Measurements from ENCODE around the gene PROKR1.

The PROKR1 gene

DNA sequence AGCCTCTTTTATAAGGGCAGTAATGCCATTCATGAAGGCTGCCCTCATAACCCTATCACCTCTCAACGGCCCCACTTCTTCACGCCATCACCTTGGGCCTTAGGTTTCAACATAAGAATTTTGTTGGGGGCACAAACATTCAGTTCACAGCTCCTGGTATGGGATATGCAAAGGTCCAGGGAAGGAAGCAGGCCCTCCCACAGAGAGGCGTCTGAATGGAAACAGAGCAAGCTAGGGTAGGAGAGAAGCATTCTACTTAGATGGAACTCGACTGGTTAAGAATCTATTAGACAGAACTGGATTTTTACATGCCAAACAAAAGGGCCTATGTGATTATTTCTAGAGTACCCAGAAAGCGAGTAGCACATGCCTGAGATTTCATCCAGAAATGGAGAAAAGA, 42.8 kb downstream of the PROKR1 start:
- TF ChIP-seq RAD21 (IDR thresholded peaks at IDR 0.05; ENCODE audit: low read depth) (no peak), FOXM1 (IDR thresholded peaks at IDR 0.05; ENCODE audit: borderline replicate concordance, low read depth) (no peak), CEBPB (IDR thresholded peaks at IDR 0.05) (no peak), TEAD4 (IDR thresholded peaks at IDR 0.05) (no peak), ZBTB7A (IDR thresholded peaks at IDR 0.05; ENCODE audit: low read depth) (no peak), EP300 (IDR thresholded peaks at IDR 0.05; ENCODE audit: borderline replicate concordance) (no peak), YY1 (IDR thresholded peaks at IDR 0.05; ENCODE audit: low read depth) (no peak), TAF1 (IDR thresholded peaks at IDR 0.05; ENCODE audit: low read depth) (no peak), CREB1 (IDR thresholded peaks at IDR 0.05; ENCODE audit: low read depth) (no peak), NFIC (IDR thresholded peaks at IDR 0.05) (no peak), TCF12 (IDR thresholded peaks at IDR 0.05; ENCODE audit: low read depth) (no peak), REST (IDR thresholded peaks at IDR 0.05; ENCODE audit: low read depth) (no peak), EGR1 (IDR thresholded peaks at IDR 0.05) (no peak)
- TF ChIP-seq, protein P1, sequence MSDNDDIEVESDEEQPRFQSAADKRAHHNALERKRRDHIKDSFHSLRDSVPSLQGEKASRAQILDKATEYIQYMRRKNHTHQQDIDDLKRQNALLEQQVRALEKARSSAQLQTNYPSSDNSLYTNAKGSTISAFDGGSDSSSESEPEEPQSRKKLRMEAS (IDR thresholded peaks at IDR 0.05), result no peak
- TF ChIP-seq, protein P2, sequence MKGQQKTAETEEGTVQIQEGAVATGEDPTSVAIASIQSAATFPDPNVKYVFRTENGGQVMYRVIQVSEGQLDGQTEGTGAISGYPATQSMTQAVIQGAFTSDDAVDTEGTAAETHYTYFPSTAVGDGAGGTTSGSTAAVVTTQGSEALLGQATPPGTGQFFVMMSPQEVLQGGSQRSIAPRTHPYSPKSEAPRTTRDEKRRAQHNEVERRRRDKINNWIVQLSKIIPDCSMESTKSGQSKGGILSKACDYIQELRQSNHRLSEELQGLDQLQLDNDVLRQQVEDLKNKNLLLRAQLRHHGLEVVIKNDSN (IDR thresholded peaks at IDR 0.05), result no peak

DNA sequence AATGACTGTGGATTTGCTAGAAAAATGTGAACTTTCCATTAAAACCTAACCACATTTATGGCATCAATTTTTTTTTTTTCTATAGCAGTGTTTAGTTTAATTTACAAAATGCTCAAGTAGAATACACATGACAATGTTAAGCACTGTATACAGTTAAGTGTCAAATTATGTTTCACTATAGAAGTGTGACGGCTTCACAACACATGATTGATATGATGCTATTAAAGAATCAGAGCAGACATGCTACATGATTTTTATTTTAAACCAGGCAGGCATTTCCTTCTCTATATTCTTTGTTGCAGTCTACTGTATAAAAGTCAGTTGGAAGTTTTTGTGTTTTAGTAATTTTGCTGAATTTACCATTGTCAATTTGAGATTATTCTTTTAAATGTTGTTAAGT, 43.6 kb downstream of the PROKR1 start:
- TF ChIP-seq EGR1 (IDR thresholded peaks at IDR 0.05), result no peak
- no peak for TF ChIP-seq TAF1 (IDR thresholded peaks at IDR 0.05; ENCODE audit: low read depth)
- TF ChIP-seq NFIC (IDR thresholded peaks at IDR 0.05), result no peak
- TF ChIP-seq CREB1 (IDR thresholded peaks at IDR 0.05; ENCODE audit: low read depth), result no peak
- TF ChIP-seq REST (IDR thresholded peaks at IDR 0.05; ENCODE audit: low read depth), result no peak
- no peak for TF ChIP-seq YY1 (IDR thresholded peaks at IDR 0.05; ENCODE audit: low read depth)
- no peak for TF ChIP-seq EP300 (IDR thresholded peaks at IDR 0.05; ENCODE audit: borderline replicate concordance)
- TF ChIP-seq FOXM1 (IDR thresholded peaks at IDR 0.05; ENCODE audit: borderline replicate concordance, low read depth), result no peak
- TF ChIP-seq ZBTB7A (IDR thresholded peaks at IDR 0.05; ENCODE audit: low read depth), result no peak
- TF ChIP-seq, protein P1 (IDR thresholded peaks at IDR 0.05), result no peak
- no peak for TF ChIP-seq CEBPB (IDR thresholded peaks at IDR 0.05)
- TF ChIP-seq, protein P2 (IDR thresholded peaks at IDR 0.05), result no peak
- no peak for TF ChIP-seq TCF12 (IDR thresholded peaks at IDR 0.05; ENCODE audit: low read depth)
- no peak for TF ChIP-seq RAD21 (IDR thresholded peaks at IDR 0.05; ENCODE audit: low read depth)
- TF ChIP-seq TEAD4 (IDR thresholded peaks at IDR 0.05), result no peak

DNA sequence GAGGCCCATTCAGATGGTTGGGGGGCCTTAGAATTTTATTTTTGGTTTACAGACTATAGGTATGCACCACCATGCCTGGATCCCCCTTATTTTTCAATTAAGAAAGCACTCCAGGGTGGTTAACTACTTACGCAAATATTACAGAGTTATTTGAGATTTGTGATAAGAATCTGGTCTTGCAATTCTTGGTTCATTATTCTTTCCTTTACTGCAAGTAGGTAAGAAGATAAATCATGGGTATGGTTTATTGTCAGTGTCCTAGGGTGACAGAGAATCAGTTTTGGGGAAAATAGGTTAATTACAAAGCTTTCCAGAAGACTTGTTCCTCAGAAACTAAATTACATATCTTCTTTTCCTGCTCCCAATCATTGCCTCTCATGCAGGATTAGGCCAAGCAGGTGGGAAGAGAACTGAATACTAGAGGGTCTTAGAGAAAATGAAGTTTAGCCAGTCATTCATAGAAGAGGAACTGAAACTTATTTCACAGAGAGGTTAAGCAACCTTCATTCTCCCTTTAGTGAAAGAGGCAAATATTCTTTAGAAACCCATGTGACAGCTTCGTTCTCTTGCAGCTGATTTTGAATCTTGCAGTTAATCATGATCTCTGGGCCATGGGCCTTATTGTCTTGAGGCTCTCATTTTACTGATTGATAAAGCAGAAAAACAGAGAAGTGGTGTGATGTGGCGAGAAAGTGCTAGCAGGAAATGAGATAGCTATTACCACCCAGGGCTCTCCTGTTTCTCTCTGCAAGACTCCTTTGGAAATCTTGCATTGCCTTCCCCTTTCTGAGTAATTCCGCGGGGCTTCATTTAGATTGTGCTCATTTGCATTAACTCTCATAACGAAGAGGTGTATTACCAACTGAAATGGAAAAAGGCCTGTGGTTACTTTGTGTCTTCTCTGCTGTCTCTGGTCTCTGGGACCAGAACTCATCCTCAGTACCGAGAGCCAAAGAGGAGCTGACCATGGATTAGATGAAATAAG, 46.5 kb downstream of the PROKR1 start:
- no peak for TF ChIP-seq TAF1 (IDR thresholded peaks at IDR 0.05; ENCODE audit: low read depth)
- TF ChIP-seq NFIC (IDR thresholded peaks at IDR 0.05), result no peak
- TF ChIP-seq, protein P2 (IDR thresholded peaks at IDR 0.05), result no peak
- TF ChIP-seq RAD21 (IDR thresholded peaks at IDR 0.05; ENCODE audit: low read depth), result no peak
- no peak for TF ChIP-seq FOXM1 (IDR thresholded peaks at IDR 0.05; ENCODE audit: borderline replicate concordance, low read depth)
- TF ChIP-seq EP300 (IDR thresholded peaks at IDR 0.05; ENCODE audit: borderline replicate concordance), result no peak
- TF ChIP-seq, protein P1 (IDR thresholded peaks at IDR 0.05), result no peak
- no peak for TF ChIP-seq CREB1 (IDR thresholded peaks at IDR 0.05; ENCODE audit: low read depth)

DNA sequence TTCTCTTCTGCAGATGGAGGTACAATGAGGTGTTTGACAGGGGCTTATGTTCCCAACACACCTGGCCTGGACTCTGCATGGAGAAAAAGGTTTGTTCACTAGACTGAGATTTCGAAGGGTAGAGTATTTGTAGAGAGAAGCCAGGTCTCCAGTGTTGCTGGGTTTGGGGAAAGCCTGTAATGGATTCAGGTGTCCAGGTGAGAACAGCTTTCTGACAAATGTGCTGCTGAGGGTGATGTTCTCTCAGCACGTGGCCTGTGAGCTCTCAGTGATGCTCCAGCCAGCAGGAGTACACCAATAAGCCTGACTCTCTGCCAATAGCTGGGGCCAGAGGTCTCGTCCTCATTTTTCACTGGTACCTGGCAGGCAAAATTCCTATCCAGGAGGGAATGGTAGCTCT, 47.5 kb downstream of the PROKR1 start:
- TF ChIP-seq REST (IDR thresholded peaks at IDR 0.05; ENCODE audit: low read depth) (no peak), TCF12 (IDR thresholded peaks at IDR 0.05; ENCODE audit: low read depth) (no peak), RAD21 (IDR thresholded peaks at IDR 0.05; ENCODE audit: low read depth) (no peak), TAF1 (IDR thresholded peaks at IDR 0.05; ENCODE audit: low read depth) (no peak), ZBTB7A (IDR thresholded peaks at IDR 0.05; ENCODE audit: low read depth) (no peak), EGR1 (IDR thresholded peaks at IDR 0.05) (no peak), YY1 (IDR thresholded peaks at IDR 0.05; ENCODE audit: low read depth) (no peak), CREB1 (IDR thresholded peaks at IDR 0.05; ENCODE audit: low read depth) (no peak), EP300 (IDR thresholded peaks at IDR 0.05; ENCODE audit: borderline replicate concordance) (no peak), TEAD4 (IDR thresholded peaks at IDR 0.05) (no peak), FOXM1 (IDR thresholded peaks at IDR 0.05; ENCODE audit: borderline replicate concordance, low read depth) (no peak), NFIC (IDR thresholded peaks at IDR 0.05) (no peak), CEBPB (IDR thresholded peaks at IDR 0.05) (no peak)
- TF ChIP-seq, protein P1 (IDR thresholded peaks at IDR 0.05), result no peak
- TF ChIP-seq, protein P2 (IDR thresholded peaks at IDR 0.05), result no peak

Measured in Ishikawa (cell line).